Hepatocyte (in vitro differentiated cells): Measurements from ENCODE around the gene SERAC1. TPM values are rescaled to one million over a fixed set of nuclear protein-coding genes. Genes with fewer than 3 reads are reported as not detected.

Experiments used
- DNase-seq: peaks from one replicate; pipeline ENCODE4 v3.0.0-alpha.2; 2016; ENCODE audit warnings: low spot score
- H2AFZ ChIP-seq: fragments of 200-600 bp; sonication (generic); 2 replicates; pipeline ENCODE4 v1.6.0; 2016; ENCODE audit warnings: antibody characterized with exemption, mild to moderate bottlenecking
- H3K27ac ChIP-seq: fragments of 200-600 bp; sonication (generic); 2 replicates; pipeline ENCODE4 v1.5.1; 2016; ENCODE audit warnings: mild to moderate bottlenecking
- H3K27me3 ChIP-seq: fragments of 200-600 bp; sonication (generic); 2 replicates; pipeline ENCODE4 v1.6.1; 2016
- H3K36me3 ChIP-seq: fragments of 200-600 bp; sonication (generic); replicated peaks from 2 replicates; pipeline ENCODE4 v1.5.1; 2016; ENCODE audit warnings: low read depth; ENCODE audit not compliant: insufficient read depth
- H3K4me1 ChIP-seq: fragments of 200-600 bp; sonication (generic); 2 replicates; pipeline ENCODE4 v1.5.1; 2016; ENCODE audit warnings: mild to moderate bottlenecking, moderate library complexity; ENCODE audit not compliant: insufficient read depth
- H3K4me2 ChIP-seq: fragments of 200-600 bp; sonication (generic); 2 replicates; pipeline ENCODE4 v1.6.0; 2016
- H3K4me3 ChIP-seq: fragments of 200-600 bp; sonication (generic); 2 replicates; pipeline ENCODE4 v1.5.1; 2016; ENCODE audit warnings: mild to moderate bottlenecking
- H3K79me2 ChIP-seq: fragments of 200-600 bp; sonication (generic); 2 replicates; pipeline ENCODE4 v1.6.0; 2017; ENCODE audit warnings: mild to moderate bottlenecking
- H3K9me2 ChIP-seq: fragments of 200-600 bp; sonication (generic); replicated peaks from 2 replicates; pipeline ENCODE4 v1.6.0; 2017; ENCODE audit warnings: mild to moderate bottlenecking; ENCODE audit not compliant: insufficient read depth
- H3K9me3 ChIP-seq: fragments of 200-600 bp; sonication (generic); 2 replicates; pipeline ENCODE4 v1.5.1; 2016; ENCODE audit warnings: low read depth, mild to moderate bottlenecking
- H4K20me1 ChIP-seq: fragments of 200-600 bp; sonication (generic); 2 replicates; pipeline ENCODE4 v1.6.0; 2016; ENCODE audit warnings: mild to moderate bottlenecking; ENCODE audit not compliant: insufficient read depth, poor library complexity, severe bottlenecking
- CTCF ChIP-seq: fragments of 200-600 bp; sonication (generic); IDR thresholded peaks from 2 replicates; pipeline ENCODE4 v1.5.1; 2016; ENCODE audit warnings: antibody characterized with exemption, mild to moderate bottlenecking; ENCODE audit not compliant: poor library complexity
- EZH2 ChIP-seq: fragments of 200-600 bp; sonication (generic); IDR thresholded peaks from 2 replicates; pipeline ENCODE4 v1.6.1; 2016; ENCODE audit warnings: antibody characterized with exemption, mild to moderate bottlenecking, borderline replicate concordance
- EZH2phosphoT487 ChIP-seq: fragments of 200-600 bp; sonication (generic); IDR thresholded peaks from one replicate; pipeline ENCODE4 v1.6.1; 2018; ENCODE audit warnings: antibody characterized with exemption, mild to moderate bottlenecking, low read depth, moderate library complexity; ENCODE audit not compliant: unreplicated experiment, severe bottlenecking
- WGBS: methylation state at CpG from one replicate; pipeline ENCODE4 v1.1.6; 2016; ENCODE audit warnings: low lambda C conversion rate; ENCODE audit errors: missing lambda C conversion rate; 5-methylcytosine and 5-hydroxymethylcytosine counted together
- polyA plus RNA-seq: library from polyadenylated mRNA; unstranded; fragments of >200 nt; fragmentation: Nextera tagmentation; extraction: Ambion mirVana; gene quantifications from 2 replicates; pipeline ENCODE4 v1.2.1, GENCODE V29; 2016
- total RNA-seq: library from RNA; depleted of rRNA; stranded (reverse); fragments of >200 nt; gene quantifications from 2 replicates; pipeline ENCODE4 v1.2.3, GENCODE V29; 2014

The SERAC1 gene
- total and polyA plus RNA-seq, 2 experiments from 2014 or later = 4.9 to 15.2 TPM

- no peaks in the 10 kb centered on the region for H3K4me1 ChIP-seq
- H3K4me2 ChIP-seq = no peak overlapping the region
- H3K9me3 ChIP-seq = no peaks in the 10 kb centered on the region
- H2AFZ ChIP-seq = no peak overlapping the region
- no peak for DNase-seq
- peaks cover 46% of the 10 kb centered on the region for H3K79me2 ChIP-seq
- H3K27ac ChIP-seq = no peak overlapping the region
- H3K27me3 ChIP-seq = no peaks in the 10 kb centered on the region
- no peaks in the 10 kb centered on the region for H3K36me3 ChIP-seq
- TF ChIP-seq CTCF (no peak), EZH2phosphoT487 (no peak), EZH2 (no peak)
- H3K9me2 ChIP-seq = no peaks in the 10 kb centered on the region
- WGBS = 74% methylated on average over 5 of the region's 5 CpGs
- H4K20me1 ChIP-seq = no peaks in the 10 kb centered on the region
- no peak overlapping the region for H3K4me3 ChIP-seq
Measured at GRCh38 chr6:158161566-158162254, 6.4 kb downstream of the SERAC1 start.

- Histone ChIP-seq H3K79me2 (peaks cover 39% of the 10 kb centered on the region), H3K4me2 (no peak overlapping the region), H3K4me1 (no peaks in the 10 kb centered on the region), H3K9me3 (no peaks in the 10 kb centered on the region), H3K9me2 (no peaks in the 10 kb centered on the region), H2AFZ (no peak overlapping the region), H3K36me3 (no peaks in the 10 kb centered on the region), H4K20me1 (no peaks in the 10 kb centered on the region), H3K27me3 (no peaks in the 10 kb centered on the region), H3K27ac (no peak overlapping the region), H3K4me3 (no peak overlapping the region)
- TF ChIP-seq CTCF = no peak
- no peak for TF ChIP-seq EZH2
- no peak for DNase-seq
- 92% methylated on average over 3 of the region's 3 CpGs for WGBS
Measured at GRCh38 chr6:158160932-158161539, 7.0 kb downstream of the SERAC1 start.

- no peaks in the 10 kb centered on the region for H3K9me2 ChIP-seq
- H3K79me2 ChIP-seq = peaks cover 18% of the 10 kb centered on the region
- H3K9me3 ChIP-seq = no peaks in the 10 kb centered on the region
- no peak overlapping the region for H2AFZ ChIP-seq
- no peaks in the 10 kb centered on the region for H3K36me3 ChIP-seq
- TF ChIP-seq EZH2 (no peak), CTCF (no peak), EZH2phosphoT487 (no peak)
- H3K4me3 ChIP-seq = no peak overlapping the region
- H3K27ac ChIP-seq = no peak overlapping the region
- WGBS = 84% methylated on average over 2 of the region's 2 CpGs
- no peak for DNase-seq
- no peaks in the 10 kb centered on the region for H4K20me1 ChIP-seq
- H3K4me1 ChIP-seq = no peaks in the 10 kb centered on the region
- H3K4me2 ChIP-seq = no peak overlapping the region
- no peaks in the 10 kb centered on the region for H3K27me3 ChIP-seq
Measured at GRCh38 chr6:158158748-158159147, 9.3 kb downstream of the SERAC1 start.
